CD14-positive monocyte (primary cell): Measurements from ENCODE around the gene C2orf80. TPM values are rescaled to one million over a fixed set of nuclear protein-coding genes. Genes with fewer than 3 reads are reported as not detected.

ENCODE experiments used
- DNase-seq, 3 donors: peaks; one replicate each; pipeline ENCODE4 v3.0.0-alpha.2; 2011 to 2022
- H2AFZ ChIP-seq: 2 replicates; pipeline ENCODE4 v1.6.0; 2012; ENCODE audit warnings: mild to moderate bottlenecking, low read depth, low read length, inconsistent platforms; ENCODE audit not compliant: insufficient read depth, poor library complexity, severe bottlenecking
- H3K27ac ChIP-seq, 2 donors: 1 replicate in 1 of 2; 2 replicates in 1 of 2; pipeline ENCODE4 v1.5.1; 2012 to 2013; ENCODE audit warnings: low read length in 2 of 2, control low read depth in 1 of 2, inconsistent platforms in 1 of 2, low read depth in 1 of 2, mild to moderate bottlenecking in 1 of 2
- H3K27me3 ChIP-seq, 2 donors: one replicate each; pipeline versions ENCODE4 v1.6.0 to v1.6.1; 2011 to 2013; ENCODE audit warnings: low read length in 2 of 2; ENCODE audit not compliant: control insufficient read depth in 2 of 2, insufficient read depth in 2 of 2
- H3K36me3 ChIP-seq, 2 donors: replicated peaks in 1 of 2; 1 replicate in 1 of 2; 2 replicates in 1 of 2; pipeline versions ENCODE4 v1.5.1 to v1.6.1; 2012 to 2013; ENCODE audit warnings: low read length in 2 of 2, control low read depth in 1 of 2, inconsistent platforms in 1 of 2, mild to moderate bottlenecking in 1 of 2; ENCODE audit not compliant: insufficient read depth in 2 of 2, control insufficient read depth in 1 of 2
- H3K4me1 ChIP-seq, 2 donors: 1 replicate in 1 of 2; 2 replicates in 1 of 2; pipeline versions ENCODE4 v1.5.1 to v1.6.1; 2012 to 2013; ENCODE audit warnings: low read length in 2 of 2, control low read depth in 1 of 2, inconsistent platforms in 1 of 2, mild to moderate bottlenecking in 1 of 2, moderate library complexity in 1 of 2; ENCODE audit not compliant: insufficient read depth in 2 of 2, control insufficient read depth in 1 of 2
- H3K4me2 ChIP-seq: replicated peaks from 2 replicates; pipeline ENCODE3; 2012; ENCODE audit warnings: low read length, moderate library complexity, mild to moderate bottlenecking; ENCODE audit not compliant: poor library complexity, severe bottlenecking; ENCODE audit errors: extremely low read depth
- H3K4me3 ChIP-seq, 3 experiments: fragments of 200-600 bp in 1 of 3; sonication (generic) in 1 of 3; replicated peaks in 1 of 3; 1 replicate in 2 of 3; 2 replicates in 1 of 3; pipeline ENCODE4 v1.5.1; 2011 to 2013; ENCODE audit warnings: low read length in 3 of 3, mild to moderate bottlenecking in 3 of 3, control low read depth in 2 of 3, low read depth in 2 of 3, inconsistent platforms in 1 of 3, moderate library complexity in 1 of 3
- H3K79me2 ChIP-seq: 2 replicates; pipeline ENCODE4 v1.6.0; 2012; ENCODE audit warnings: mild to moderate bottlenecking, control low read depth, inconsistent platforms, low read length, moderate library complexity; ENCODE audit not compliant: insufficient read depth
- H3K9ac ChIP-seq: 2 replicates; pipeline ENCODE4 v1.6.0; 2017; ENCODE audit warnings: low read length, mild to moderate bottlenecking; ENCODE audit not compliant: insufficient read depth, poor library complexity, severe bottlenecking
- H3K9me3 ChIP-seq, 2 donors: replicated peaks in 1 of 2; 1 replicate in 1 of 2; 2 replicates in 1 of 2; pipeline versions ENCODE4 v1.5.1 to v1.6.1; 2012 to 2013; ENCODE audit warnings: low read length in 2 of 2, control low read depth in 1 of 2; ENCODE audit not compliant: control insufficient read depth in 1 of 2, insufficient read depth in 1 of 2
- H4K20me1 ChIP-seq: 2 replicates; pipeline ENCODE4 v1.6.0; 2012; ENCODE audit warnings: mild to moderate bottlenecking, low read length, control low read depth, moderate library complexity; ENCODE audit not compliant: insufficient read depth
- H3K27ac Mint-ChIP-seq, 7 donors: one replicate each; pipeline ENCODE4 v1.8.0; 2020; ENCODE audit warnings: mild to moderate bottlenecking in 7 of 7, mixed read lengths in 7 of 7, moderate library complexity in 6 of 7, inconsistent platforms in 2 of 7
- H3K27me3 Mint-ChIP-seq, 3 donors: one replicate each; pipeline ENCODE4 v1.8.0; 2021 to 2022; ENCODE audit warnings: low read depth in 3 of 3, mild to moderate bottlenecking in 3 of 3, mixed read lengths in 3 of 3, moderate library complexity in 3 of 3, inconsistent platforms in 1 of 3
- H3K36me3 Mint-ChIP-seq, 2 donors: one replicate each; pipeline ENCODE4 v1.8.0; 2020; ENCODE audit warnings: mixed read lengths in 2 of 2, inconsistent platforms in 1 of 2, mild to moderate bottlenecking in 1 of 2
- H3K4me1 Mint-ChIP-seq: one replicate; pipeline ENCODE4 v1.8.0; 2020; ENCODE audit warnings: mild to moderate bottlenecking, mixed read lengths
- H3K4me3 Mint-ChIP-seq, 2 donors: one replicate each; pipeline ENCODE4 v1.8.0; 2020; ENCODE audit warnings: mild to moderate bottlenecking in 2 of 2, mixed read lengths in 2 of 2, moderate library complexity in 1 of 2
- H3K9me3 Mint-ChIP-seq, 7 donors: one replicate each; pipeline ENCODE4 v1.8.0; 2020 to 2022; ENCODE audit warnings: mixed read lengths in 7 of 7, mild to moderate bottlenecking in 6 of 7, moderate library complexity in 6 of 7, inconsistent platforms in 2 of 7
- WGBS: methylation state at CpG from one replicate; pipeline ENCODE4 v1.1.5; 2013; ENCODE audit warnings: missing lambda C conversion rate; ENCODE audit not compliant: insufficient coverage; 5-methylcytosine and 5-hydroxymethylcytosine counted together
- intact Hi-C, 2 donors: fragments of 100-400 bp; cut with micrococcal nuclease; formaldehyde crosslinking; loops; one replicate each; pipeline versions ENCODE4 v1.15.0 to v1.15.1; 2023
- polyA plus RNA-seq, 3 donors: library from polyadenylated mRNA; depleted of rRNA in 1 of 3; unstranded in 2 of 3; stranded (reverse) in 1 of 3; fragments of 300-500 nt in 2 of 3; fragments of >200 nt in 1 of 3; fragmentation: Illumina TruSeq in 2 of 3; gene quantifications; 1 replicate in 2 of 3; 2 replicates in 1 of 3; pipeline ENCODE4 v1.2.3, GENCODE V29; 2012 to 2021
- TF ChIP-seq, protein P1 (sequence below): fragments of 200-600 bp; IDR thresholded peaks from one replicate; pipeline ENCODE4 v1.8.0; 2022; ENCODE audit warnings: antibody characterized with exemption, mild to moderate bottlenecking

C2orf80 gene
- polyA plus RNA-seq, 3 donors: not detected

GRCh38 chr2:208195531-208195930, 5.7 kb upstream of the C2orf80 start:
- WGBS: 100% methylated on average over 2 of the region's 3 CpGs
- no peaks in the 10 kb centered on the region for H3K4me1 ChIP-seq
- Mint-ChIP-seq H3K36me3 (no peaks in the 10 kb centered on the region), H3K27ac (peak overlapping the region in 1 of 7 donors; percentile 35), H3K9me3 (peaks cover 0 to 3% (median 0%) of the 10 kb centered on the region in 7 donors), H3K4me3 (no peak overlapping the region), H3K27me3 (peaks cover 0 to 8% (median 3%) of the 10 kb centered on the region in 3 donors), H3K4me1 (no peaks in the 10 kb centered on the region)
- no peaks in the 10 kb centered on the region for H3K9me3 ChIP-seq
- no peak overlapping the region for H3K4me2 ChIP-seq
- H3K9ac ChIP-seq: no peak overlapping the region
- DNase-seq: no peak
- TF ChIP-seq, protein P1, sequence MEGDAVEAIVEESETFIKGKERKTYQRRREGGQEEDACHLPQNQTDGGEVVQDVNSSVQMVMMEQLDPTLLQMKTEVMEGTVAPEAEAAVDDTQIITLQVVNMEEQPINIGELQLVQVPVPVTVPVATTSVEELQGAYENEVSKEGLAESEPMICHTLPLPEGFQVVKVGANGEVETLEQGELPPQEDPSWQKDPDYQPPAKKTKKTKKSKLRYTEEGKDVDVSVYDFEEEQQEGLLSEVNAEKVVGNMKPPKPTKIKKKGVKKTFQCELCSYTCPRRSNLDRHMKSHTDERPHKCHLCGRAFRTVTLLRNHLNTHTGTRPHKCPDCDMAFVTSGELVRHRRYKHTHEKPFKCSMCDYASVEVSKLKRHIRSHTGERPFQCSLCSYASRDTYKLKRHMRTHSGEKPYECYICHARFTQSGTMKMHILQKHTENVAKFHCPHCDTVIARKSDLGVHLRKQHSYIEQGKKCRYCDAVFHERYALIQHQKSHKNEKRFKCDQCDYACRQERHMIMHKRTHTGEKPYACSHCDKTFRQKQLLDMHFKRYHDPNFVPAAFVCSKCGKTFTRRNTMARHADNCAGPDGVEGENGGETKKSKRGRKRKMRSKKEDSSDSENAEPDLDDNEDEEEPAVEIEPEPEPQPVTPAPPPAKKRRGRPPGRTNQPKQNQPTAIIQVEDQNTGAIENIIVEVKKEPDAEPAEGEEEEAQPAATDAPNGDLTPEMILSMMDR: no peak
- no peaks in the 10 kb centered on the region for H3K79me2 ChIP-seq
- no peak overlapping the region for H3K4me3 ChIP-seq
- intact Hi-C loops: no loop called here
- H3K27me3 ChIP-seq: no peaks in the 10 kb centered on the region
- no peak overlapping the region for H3K27ac ChIP-seq
- no peak overlapping the region for H2AFZ ChIP-seq
- H4K20me1 ChIP-seq: no peaks in the 10 kb centered on the region
- no peaks in the 10 kb centered on the region for H3K36me3 ChIP-seq

DNA sequence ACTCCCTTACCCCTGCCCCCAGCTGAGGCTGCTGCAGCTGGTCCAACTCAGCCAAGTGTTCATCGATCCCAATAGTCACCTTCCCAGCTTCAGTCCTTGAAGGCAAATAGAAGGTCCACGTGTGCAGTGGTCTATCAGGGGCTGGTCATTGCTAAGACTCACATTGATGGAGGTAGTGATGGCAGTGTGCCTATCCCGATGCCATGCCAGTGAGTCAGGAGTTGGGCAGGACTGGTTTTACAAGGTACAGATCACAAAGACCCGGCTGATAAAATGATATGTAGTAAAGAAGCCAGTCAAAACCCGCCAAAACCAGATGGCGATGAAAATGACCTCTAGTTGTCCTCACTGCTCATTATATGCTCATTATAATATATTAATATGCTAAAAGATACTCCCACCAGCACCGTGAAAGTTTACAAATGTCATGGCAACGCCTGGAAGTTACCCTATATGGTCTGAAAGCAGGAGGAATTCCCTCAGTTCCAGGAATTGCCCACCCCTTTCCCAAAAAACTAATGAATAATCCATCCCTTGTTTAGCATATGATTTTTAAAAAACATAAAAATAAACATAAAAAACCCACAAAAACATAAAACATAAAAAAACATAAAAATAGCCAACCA, 2.9 kb upstream of the C2orf80 start:
- no peaks in the 10 kb centered on the region for H3K4me1 ChIP-seq
- intact Hi-C loops: no loop called here
- H4K20me1 ChIP-seq: no peaks in the 10 kb centered on the region
- Mint-ChIP-seq H3K36me3 (no peaks in the 10 kb centered on the region), H3K27ac (peak overlapping the region in 1 of 7 donors; percentile 1), H3K27me3 (peaks cover 0 to 6% (median 3%) of the 10 kb centered on the region in 3 donors), H3K4me3 (no peak overlapping the region), H3K9me3 (peaks cover 0 to 3% (median 0%) of the 10 kb centered on the region in 7 donors), H3K4me1 (no peaks in the 10 kb centered on the region)
- no peaks in the 10 kb centered on the region for H3K9me3 ChIP-seq
- H3K9ac ChIP-seq: no peak overlapping the region
- TF ChIP-seq, protein P1: no peak
- no peaks in the 10 kb centered on the region for H3K36me3 ChIP-seq
- no peak overlapping the region for H2AFZ ChIP-seq
- H3K27me3 ChIP-seq: no peaks in the 10 kb centered on the region
- H3K27ac ChIP-seq: no peak overlapping the region
- H3K4me3 ChIP-seq: no peak overlapping the region
- no peak for DNase-seq
- H3K79me2 ChIP-seq: no peaks in the 10 kb centered on the region
- 93% methylated on average over 3 of the region's 8 CpGs for WGBS
- no peak overlapping the region for H3K4me2 ChIP-seq
